HG02759 (cell line): ENCODE results near the gene C19orf81.

Source experiments
- ATAC-seq: cut with Tn5 transposase; IDR thresholded peaks from one replicate; pipeline ENCODE4 v1.9.1; 2021; ENCODE audit warnings: mild to moderate bottlenecking, moderate library complexity; ENCODE audit not compliant: unreplicated experiment

The C19orf81 gene

GRCh38 chr19:50658441-50659317, 9.4 kb downstream of the C19orf81 start:
- no peak for ATAC-seq

GRCh38 chr19:50659318-50660087, 10.3 kb downstream of the C19orf81 start:
- no peak for ATAC-seq

- ATAC-seq, result no peak
These were observed 10.8 kb downstream of the C19orf81 start for GRCh38 chr19:50660088-50660366.

GRCh38 chr19:50661023-50661422, 11.8 kb downstream of the C19orf81 start:
- ATAC-seq, result no peak

- ATAC-seq, result no peak
These were observed 12.8 kb downstream of the C19orf81 start for GRCh38 chr19:50661766-50662650.

GRCh38 chr19:50662651-50663481, 13.6 kb downstream of the C19orf81 start:
- ATAC-seq, result no peak

GRCh38 chr19:50663482-50663790, 14.2 kb downstream of the C19orf81 start:
- no peak for ATAC-seq

GRCh38 chr19:50664204-50664603, 15.0 kb downstream of the C19orf81 start:
- ATAC-seq, result no peak

GRCh38 chr19:50666346-50667176, 17.3 kb downstream of the C19orf81 start:
- no peak for ATAC-seq

GRCh38 chr19:50667177-50667758, 18.0 kb downstream of the C19orf81 start:
- ATAC-seq, result no peak

GRCh38 chr19:50667759-50668231, 18.6 kb downstream of the C19orf81 start:
- ATAC-seq, result no peak

GRCh38 chr19:50668416-50668815, 19.2 kb downstream of the C19orf81 start:
- ATAC-seq, result no peak

GRCh38 chr19:50668879-50669278, 19.6 kb downstream of the C19orf81 start:
- no peak for ATAC-seq

GRCh38 chr19:50669302-50670101, 20.3 kb downstream of the C19orf81 start:
- no peak for ATAC-seq

- ATAC-seq, result no peak
These were observed 20.8 kb downstream of the C19orf81 start for GRCh38 chr19:50670102-50670380.

GRCh38 chr19:50673118-50673517, 23.9 kb downstream of the C19orf81 start:
- ATAC-seq, result no peak

- ATAC-seq, result no peak
These were observed 27.5 kb downstream of the C19orf81 start for GRCh38 chr19:50676625-50677197.

GRCh38 chr19:50677636-50678035, 28.4 kb downstream of the C19orf81 start:
- ATAC-seq, result no peak
